ENCODE data around the gene OPHN1. TPM values are rescaled to one million over a fixed set of nuclear protein-coding genes. Genes with fewer than 3 reads are reported as not detected.

Gene OPHN1
- polyA plus RNA-seq, 1 donor from 2014 or later = 7.6 TPM

GRCh38 chrX:68411729-68412128 lies 21.6 kb downstream of the OPHN1 start:
- H2AFZ ChIP-seq (ENCODE audit: low read depth, low read length) = no peak overlapping the region
- no peaks in the 10 kb centered on the region for H3K27me3 ChIP-seq (ENCODE audit: insufficient read depth, low read depth, low read length)
- no peaks in the 10 kb centered on the region for H3F3A ChIP-seq (ENCODE audit: insufficient read depth, low read length, poor library complexity, severe bottlenecking)
- H3K9ac ChIP-seq (ENCODE audit: low read length) = no peak overlapping the region
- H3K9me3 ChIP-seq (ENCODE audit: low read length) = no peaks in the 10 kb centered on the region
- no peaks in the 10 kb centered on the region for H3K9me2 ChIP-seq (ENCODE audit: insufficient read depth, low read length)
- no peaks in the 10 kb centered on the region for H3K79me2 ChIP-seq (replicated peaks; ENCODE audit: insufficient read depth, low read length)
- TF ChIP-seq CTCF (IDR thresholded peaks at IDR 0.05; ENCODE audit: poor library complexity, severe bottlenecking) (no peak), SMC3 (conservative IDR thresholded peaks at IDR 0.05; ENCODE audit: poor library complexity) (no peak), POLR2AphosphoS5 (IDR thresholded peaks at IDR 0.05) (no peak), EP300 (conservative IDR thresholded peaks at IDR 0.05; ENCODE audit: poor library complexity, severe bottlenecking) (no peak), REST (IDR thresholded peaks at IDR 0.05; ENCODE audit: borderline replicate concordance) (no peak)
- H3K4me3 ChIP-seq (ENCODE audit: low read length) = no peak overlapping the region
- H4K20me1 ChIP-seq (ENCODE audit: insufficient read depth) = no peaks in the 10 kb centered on the region
- no peaks in the 10 kb centered on the region for H3K36me3 ChIP-seq (ENCODE audit: insufficient read depth, low read length)
- no peak overlapping the region for H3K4me2 ChIP-seq (ENCODE audit: low read length)
- H3K27ac ChIP-seq (ENCODE audit: low read length) = no peak overlapping the region

- no peaks in the 10 kb centered on the region for H3F3A ChIP-seq (ENCODE audit: insufficient read depth, low read length, poor library complexity, severe bottlenecking)
- H3K9me3 ChIP-seq (ENCODE audit: low read length) = no peaks in the 10 kb centered on the region
- no peak overlapping the region for H3K4me2 ChIP-seq (ENCODE audit: low read length)
- no peak overlapping the region for H2AFZ ChIP-seq (ENCODE audit: low read depth, low read length)
- no peak overlapping the region for H3K4me3 ChIP-seq (ENCODE audit: low read length)
- no peak overlapping the region for H3K9ac ChIP-seq (ENCODE audit: low read length)
- no peaks in the 10 kb centered on the region for H3K36me3 ChIP-seq (ENCODE audit: insufficient read depth, low read length)
- H3K27me3 ChIP-seq (ENCODE audit: insufficient read depth, low read depth, low read length) = no peaks in the 10 kb centered on the region
- no peaks in the 10 kb centered on the region for H3K79me2 ChIP-seq (replicated peaks; ENCODE audit: insufficient read depth, low read length)
- TF ChIP-seq RAD21 (conservative IDR thresholded peaks at IDR 0.05) (no peak), TAF1 (IDR thresholded peaks at IDR 0.05; ENCODE audit: low read depth) (no peak), SMC3 (conservative IDR thresholded peaks at IDR 0.05; ENCODE audit: poor library complexity) (no peak), EZH2 (IDR thresholded peaks at IDR 0.05; ENCODE audit: borderline replicate concordance, insufficient read depth, low read length, poor library complexity, severe bottlenecking) (no peak), MXI1 (conservative IDR thresholded peaks at IDR 0.05; ENCODE audit: poor library complexity, severe bottlenecking) (no peak), REST (IDR thresholded peaks at IDR 0.05; ENCODE audit: borderline replicate concordance) (no peak), CTCF (IDR thresholded peaks at IDR 0.05; ENCODE audit: poor library complexity, severe bottlenecking) (no peak), EP300 (conservative IDR thresholded peaks at IDR 0.05; ENCODE audit: poor library complexity, severe bottlenecking) (no peak), POLR2AphosphoS5 (IDR thresholded peaks at IDR 0.05) (no peak)
- H4K20me1 ChIP-seq (ENCODE audit: insufficient read depth) = no peaks in the 10 kb centered on the region
- H3K9me2 ChIP-seq (ENCODE audit: insufficient read depth, low read length) = no peaks in the 10 kb centered on the region
- no peak overlapping the region for H3K27ac ChIP-seq (ENCODE audit: low read length)
Observed at GRCh38 chrX:68409194-68409593, 24.1 kb downstream of the OPHN1 start.
